ENCODE data around the gene IL3RA.
"Not testable (repeated sequence)": the region's sequence is repeated elsewhere in the genome, so short reads cannot be mapped to it uniquely, and the experiment has no call there.

Gene IL3RA

GRCh38 chrX:1332433-1332832 is 4.2 kb upstream of the IL3RA start:
- not testable (repeated sequence) for DNase-seq

DNA sequence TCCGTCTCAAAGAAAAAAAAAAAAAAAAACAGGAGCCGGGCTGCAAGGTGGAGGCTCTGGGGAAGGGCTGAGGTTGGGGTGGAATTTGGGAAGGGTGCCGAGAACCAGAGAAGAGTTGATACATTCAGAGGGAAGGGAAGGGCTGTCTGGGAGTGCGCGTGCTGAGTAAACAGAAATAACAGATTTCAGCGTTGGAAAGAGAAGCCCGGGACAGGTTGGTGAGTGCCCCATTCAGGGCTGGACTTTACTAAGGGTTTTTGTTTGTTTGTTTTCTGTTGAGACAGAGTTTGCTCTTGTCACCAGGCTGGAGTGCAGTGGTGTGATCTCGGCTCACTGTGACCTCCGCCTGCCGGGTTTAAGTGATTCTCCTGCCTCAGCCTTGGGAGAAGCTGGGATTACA is 1.7 kb upstream of the IL3RA start:
- no peak for DNase-seq

- DNase-seq = no peak
These were observed 579 bp downstream of the IL3RA start for GRCh38 chrX:1336948-1337779.

GRCh38 chrX:1341545-1342184 is 5.1 kb downstream of the IL3RA start:
- DNase-seq = no peak

DNA sequence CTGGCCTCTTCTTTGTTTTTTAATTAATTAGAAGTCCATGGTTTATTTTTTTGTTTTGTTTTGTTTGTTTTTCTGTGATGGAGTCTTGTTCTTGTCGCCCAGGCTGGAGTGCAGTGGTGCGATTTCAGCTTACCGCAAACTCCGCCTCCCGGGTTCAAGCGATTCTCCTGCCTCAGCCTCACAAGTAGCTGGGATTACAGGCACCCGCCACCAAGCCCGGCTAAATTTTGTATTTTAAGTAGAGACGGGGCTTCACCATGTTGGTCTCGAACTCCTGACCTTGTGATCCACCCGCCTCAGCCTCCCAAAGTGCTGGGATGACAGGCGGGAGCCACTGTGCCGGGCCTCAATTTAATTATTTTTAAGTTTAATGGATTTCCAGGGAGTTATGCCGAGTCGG is 13.0 kb downstream of the IL3RA start:
- DNase-seq = not testable (repeated sequence)

- no peak for DNase-seq
These were observed 15.6 kb downstream of the IL3RA start for GRCh38 chrX:1351981-1352714.

- no peak for DNase-seq
These were observed 17.7 kb downstream of the IL3RA start for GRCh38 chrX:1354036-1355019.

- DNase-seq = no peak
These were observed 18.8 kb downstream of the IL3RA start for GRCh38 chrX:1355131-1356046.

DNA sequence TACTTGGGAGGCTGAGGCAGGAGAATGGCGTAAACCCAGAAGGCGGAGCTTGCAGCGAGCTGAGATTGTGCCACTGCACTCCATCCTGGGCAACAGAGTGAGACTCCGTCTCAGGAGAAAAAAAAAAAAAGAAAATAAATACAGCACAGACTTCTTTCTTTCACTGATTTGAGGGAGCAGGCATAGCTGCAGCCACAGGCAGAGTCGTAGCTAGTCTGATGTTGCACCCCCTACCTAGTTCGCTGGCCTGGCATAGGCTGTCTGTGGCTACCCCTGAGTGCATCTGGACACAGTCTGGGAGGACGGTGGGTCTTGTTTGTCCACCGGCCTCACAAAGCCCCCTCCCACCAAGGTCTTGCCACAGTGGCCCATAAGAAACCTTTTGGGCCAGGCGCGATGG is 21.4 kb downstream of the IL3RA start:
- no peak for DNase-seq

GRCh38 chrX:1358793-1359476 is 22.4 kb downstream of the IL3RA start:
- no peak for DNase-seq

GRCh38 chrX:1359477-1359873 is 22.9 kb downstream of the IL3RA start:
- no peak for DNase-seq

DNA sequence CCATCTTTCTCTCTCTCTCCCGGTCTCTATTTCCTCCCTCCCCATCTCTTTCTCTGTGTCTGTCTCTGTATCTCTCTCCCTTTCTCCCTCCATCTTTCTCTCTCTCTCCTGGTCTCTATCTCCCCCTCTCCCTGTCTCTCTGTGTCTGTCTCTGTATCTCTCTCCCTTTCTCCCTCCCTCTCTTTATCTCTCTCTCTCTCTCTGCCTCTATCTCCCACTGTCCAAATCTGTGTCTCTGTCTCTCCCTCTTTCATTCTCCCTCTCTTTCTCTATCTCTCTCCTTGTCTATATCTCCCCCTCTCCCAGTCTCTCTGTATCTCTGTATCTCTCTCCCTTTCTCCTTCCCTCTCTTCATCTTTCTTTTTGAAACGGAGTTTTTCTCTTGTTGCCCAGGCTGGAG is 23.6 kb downstream of the IL3RA start:
- DNase-seq = no peak

- no peak for DNase-seq
These were observed 24.7 kb downstream of the IL3RA start for GRCh38 chrX:1361275-1361674.

DNA sequence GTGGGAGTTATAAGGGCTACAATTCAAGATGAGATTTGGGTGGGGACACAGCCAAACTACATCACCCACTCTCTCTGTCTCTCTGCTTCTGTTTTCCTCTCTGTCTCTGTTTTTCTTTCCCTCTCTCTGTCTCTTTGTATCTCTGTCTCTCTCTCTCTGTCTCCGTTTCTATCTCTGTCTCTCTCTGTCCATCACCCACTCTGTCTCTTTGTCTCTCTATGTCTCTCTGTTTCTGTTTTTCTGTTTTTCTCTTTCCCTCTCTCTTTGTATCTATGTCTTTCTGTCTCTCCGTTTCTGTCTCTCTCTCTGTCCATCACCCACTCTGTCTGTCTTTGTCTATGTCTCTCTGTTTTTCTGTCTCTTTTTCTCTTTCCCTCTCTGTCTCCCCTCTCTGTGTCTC is 25.3 kb downstream of the IL3RA start:
- DNase-seq = no peak

- DNase-seq = not testable (repeated sequence)
These were observed 29.8 kb downstream of the IL3RA start for GRCh38 chrX:1366363-1366762.

DNA sequence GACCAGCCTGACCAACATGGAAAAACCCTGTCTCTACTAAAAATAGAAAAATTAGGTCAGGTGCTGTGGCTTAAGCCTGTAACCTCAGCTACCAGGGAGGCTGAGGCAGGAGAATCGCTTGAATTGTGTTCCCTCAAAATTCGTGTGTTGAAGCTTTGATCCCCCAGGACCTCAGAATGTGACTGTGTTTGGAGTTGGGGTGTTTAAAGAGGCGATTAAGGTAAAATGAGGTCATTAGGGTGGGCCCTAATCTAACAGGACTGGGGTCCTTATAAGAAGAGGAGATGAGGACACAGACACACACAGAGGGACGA is 31.8 kb downstream of the IL3RA start:
- no peak for DNase-seq

DNA sequence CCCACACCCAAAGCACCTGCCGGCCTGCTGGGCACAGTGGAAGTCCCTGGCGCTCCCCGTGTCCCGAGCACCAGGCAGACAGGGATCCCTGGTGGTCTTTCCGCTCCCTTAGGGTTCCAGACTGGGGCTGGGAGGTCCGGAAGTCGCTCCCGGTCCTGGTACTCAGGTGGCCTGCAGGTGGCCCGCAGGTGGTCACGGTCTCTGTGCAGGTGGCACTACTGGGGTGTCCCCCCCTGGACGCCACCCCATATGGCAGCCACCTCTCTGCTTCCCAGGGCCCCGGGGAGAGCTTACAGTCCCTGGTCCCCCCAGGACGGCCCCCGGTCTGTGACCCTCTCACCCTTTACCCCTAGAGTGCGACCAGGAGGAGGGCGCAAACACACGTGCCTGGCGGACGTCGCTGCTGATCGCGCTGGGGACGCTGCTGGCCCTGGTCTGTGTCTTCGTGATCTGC is 41.7 kb downstream of the IL3RA start:
- DNase-seq = no peak

DNA sequence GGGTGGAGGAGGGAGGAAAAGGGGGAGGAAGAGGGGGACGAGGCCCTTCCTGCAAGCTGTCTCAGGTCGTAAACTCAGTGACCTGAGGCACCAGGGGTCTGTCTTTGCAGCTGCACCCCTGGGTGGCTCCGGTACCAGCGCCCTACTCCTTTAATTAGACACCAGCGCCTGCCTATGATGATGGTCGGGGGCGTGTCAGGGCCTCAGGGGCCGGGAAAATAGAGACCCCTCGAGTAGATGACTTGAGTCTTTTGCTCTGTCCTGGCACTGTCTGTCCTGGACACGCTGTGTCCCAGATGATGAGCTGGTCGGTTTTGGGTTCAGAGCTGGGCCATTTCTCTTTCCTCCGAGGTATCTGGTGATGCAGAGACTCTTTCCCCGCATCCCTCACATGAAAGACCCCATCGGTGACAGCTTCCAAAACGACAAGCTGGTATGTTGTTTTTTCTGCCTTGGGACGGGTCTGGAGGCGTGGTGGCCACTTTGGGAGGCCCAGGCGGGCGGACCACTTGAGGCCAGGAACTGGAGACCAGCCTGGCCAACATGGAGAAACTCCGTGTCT is 44.2 kb downstream of the IL3RA start:
- DNase-seq = no peak

DNA sequence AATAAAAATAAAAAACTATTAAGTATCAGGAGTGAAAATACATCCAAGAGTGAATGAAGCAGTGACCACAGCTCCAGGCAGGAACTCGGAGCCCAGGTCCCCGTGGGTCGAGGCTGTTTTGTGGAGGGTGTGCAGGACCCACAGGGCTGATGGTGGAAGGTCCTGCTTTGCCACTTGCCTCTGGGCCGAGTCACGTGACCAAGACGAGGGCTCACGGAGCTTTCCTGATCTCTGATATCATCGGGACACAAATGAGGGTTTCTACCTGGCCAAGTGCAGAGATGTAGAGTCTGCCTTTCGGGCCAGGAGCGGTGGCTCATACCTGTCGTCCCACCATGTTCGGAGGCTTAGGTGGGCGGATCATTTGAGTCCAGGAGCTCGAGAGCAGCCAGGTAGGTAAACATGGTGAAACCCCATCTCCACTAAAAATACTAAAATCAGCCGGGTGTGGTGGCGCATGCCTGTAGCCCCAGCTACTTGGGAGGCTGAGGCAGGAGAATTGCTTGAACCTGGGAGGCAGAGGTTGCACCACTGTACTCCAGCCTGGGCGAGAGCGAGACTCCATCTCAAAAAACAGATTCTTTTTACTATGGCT is 48.2 kb downstream of the IL3RA start:
- no peak for DNase-seq
